ENCODE results near the gene KCTD2.
"Not testable (repeated sequence)": the region's sequence is repeated elsewhere in the genome, so short reads cannot be mapped to it uniquely, and the experiment has no call there.

Gene KCTD2

DNA sequence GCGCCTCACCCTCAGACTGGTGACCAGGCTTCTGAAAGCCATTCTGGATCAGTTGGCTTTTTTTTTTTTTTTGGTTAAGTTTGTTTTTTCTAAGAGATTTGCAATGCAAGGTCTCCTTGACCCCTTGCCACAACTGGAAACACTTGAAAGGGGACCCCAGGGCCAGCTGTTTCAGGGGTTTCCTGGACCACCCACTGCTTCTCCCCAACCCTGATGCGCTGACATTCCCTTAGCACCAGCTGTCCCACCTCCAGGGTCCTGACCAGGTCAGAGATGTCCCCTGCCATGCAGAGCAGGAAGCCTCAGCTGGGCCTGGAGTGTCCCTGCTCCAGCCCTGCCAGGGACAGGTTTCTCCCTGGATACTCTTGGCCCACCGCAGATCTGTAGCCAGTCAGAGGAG is 42.7 kb upstream of the KCTD2 start:
- TF ChIP-seq, protein P1, sequence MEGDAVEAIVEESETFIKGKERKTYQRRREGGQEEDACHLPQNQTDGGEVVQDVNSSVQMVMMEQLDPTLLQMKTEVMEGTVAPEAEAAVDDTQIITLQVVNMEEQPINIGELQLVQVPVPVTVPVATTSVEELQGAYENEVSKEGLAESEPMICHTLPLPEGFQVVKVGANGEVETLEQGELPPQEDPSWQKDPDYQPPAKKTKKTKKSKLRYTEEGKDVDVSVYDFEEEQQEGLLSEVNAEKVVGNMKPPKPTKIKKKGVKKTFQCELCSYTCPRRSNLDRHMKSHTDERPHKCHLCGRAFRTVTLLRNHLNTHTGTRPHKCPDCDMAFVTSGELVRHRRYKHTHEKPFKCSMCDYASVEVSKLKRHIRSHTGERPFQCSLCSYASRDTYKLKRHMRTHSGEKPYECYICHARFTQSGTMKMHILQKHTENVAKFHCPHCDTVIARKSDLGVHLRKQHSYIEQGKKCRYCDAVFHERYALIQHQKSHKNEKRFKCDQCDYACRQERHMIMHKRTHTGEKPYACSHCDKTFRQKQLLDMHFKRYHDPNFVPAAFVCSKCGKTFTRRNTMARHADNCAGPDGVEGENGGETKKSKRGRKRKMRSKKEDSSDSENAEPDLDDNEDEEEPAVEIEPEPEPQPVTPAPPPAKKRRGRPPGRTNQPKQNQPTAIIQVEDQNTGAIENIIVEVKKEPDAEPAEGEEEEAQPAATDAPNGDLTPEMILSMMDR (conservative IDR thresholded peaks at IDR 0.05; ENCODE audit: low read depth, low read length) = no peak
- no peak for DNase-seq (ENCODE audit: low read depth)
- H3K4me3 ChIP-seq (ENCODE audit: low read depth, low read length) = no peak overlapping the region

DNA sequence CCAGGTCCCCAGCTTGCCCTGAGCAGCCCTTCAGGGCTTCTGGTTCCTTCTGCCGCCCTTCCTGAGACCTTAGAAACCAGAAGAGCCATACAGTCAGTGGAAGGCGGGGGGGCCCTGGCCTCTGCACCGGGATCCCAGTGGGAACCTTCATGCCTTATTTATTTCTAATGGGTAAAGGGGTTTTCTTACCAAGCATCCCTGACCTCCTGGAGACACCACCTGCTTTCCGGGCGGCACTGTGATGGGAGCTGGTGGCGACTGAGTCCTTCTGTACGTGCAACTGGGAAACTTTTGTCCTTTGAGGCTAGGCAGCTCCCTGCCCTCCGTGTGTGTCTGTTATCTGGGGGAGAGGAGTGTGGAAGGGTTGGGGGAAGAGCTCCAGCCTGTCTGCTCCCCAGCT is 41.7 kb upstream of the KCTD2 start:
- no peak for DNase-seq (ENCODE audit: low read depth)
- H3K4me3 ChIP-seq (ENCODE audit: low read depth, low read length) = no peak overlapping the region
- TF ChIP-seq, protein P1 (conservative IDR thresholded peaks at IDR 0.05; ENCODE audit: low read depth, low read length) = no peak

DNA sequence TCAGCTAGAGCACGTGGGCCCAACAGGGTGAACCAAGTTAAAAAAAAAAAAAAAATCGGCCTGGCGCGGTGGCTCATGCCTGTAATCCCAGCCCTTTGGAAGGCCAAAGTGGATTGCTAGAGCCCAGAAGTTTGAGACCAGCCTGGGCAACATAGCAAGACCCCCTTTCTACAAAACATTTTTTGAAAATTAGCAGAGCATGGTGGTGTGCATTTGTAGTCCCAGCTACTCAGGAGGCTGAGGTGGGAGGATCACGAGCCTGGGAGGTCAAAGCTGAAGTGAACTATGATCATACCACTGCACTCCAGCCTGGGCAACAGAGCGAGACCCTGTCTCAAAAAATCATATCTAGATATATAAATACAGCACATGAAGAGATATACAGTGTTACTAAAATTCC is 40.9 kb upstream of the KCTD2 start:
- H3K4me3 ChIP-seq (ENCODE audit: low read depth, low read length); DNase-seq (ENCODE audit: low read depth): not testable (repeated sequence)

DNA sequence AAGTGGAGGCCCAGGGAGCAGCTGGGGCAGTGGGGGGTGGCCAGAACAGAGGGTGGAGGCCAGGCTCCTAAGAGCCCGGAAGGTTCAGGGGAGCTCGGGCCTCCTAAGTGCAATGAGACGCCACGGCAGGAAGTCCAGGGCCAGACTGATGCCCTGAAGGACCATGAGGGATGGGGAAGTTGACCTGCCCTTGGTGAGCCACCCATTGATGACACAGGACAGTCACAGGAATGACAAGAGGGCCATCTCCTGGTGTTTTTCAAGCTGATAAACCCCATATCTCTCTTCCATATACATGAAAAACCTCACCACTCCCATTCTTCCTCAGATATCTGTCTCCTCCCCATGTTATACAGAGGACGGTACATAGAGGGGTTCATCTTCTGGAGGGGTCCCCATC is 40.4 kb upstream of the KCTD2 start:
- TF ChIP-seq, protein P1 (conservative IDR thresholded peaks at IDR 0.05; ENCODE audit: low read depth, low read length) = no peak
- H3K4me3 ChIP-seq (ENCODE audit: low read depth, low read length) = no peak overlapping the region

DNA sequence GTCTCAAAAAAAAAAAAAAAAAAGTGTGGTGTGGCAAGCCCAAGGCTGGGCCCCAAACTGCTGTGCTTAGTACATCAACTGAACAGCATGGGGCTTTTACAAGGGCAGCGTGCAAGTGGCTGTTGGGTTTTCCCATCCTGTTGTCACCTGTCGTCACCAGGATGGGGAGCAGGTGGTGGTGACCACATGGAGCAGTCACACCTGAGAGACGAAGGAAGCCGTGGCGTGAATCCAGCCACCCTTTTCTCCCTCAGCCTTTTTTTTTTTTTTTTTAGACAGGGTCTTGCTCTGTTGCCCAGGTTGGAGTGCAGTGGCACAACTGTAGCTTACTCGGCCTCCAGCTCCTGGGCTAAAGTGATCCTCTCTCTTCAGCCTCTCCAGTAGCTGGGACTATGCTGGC is 38.7 kb upstream of the KCTD2 start:
- TF ChIP-seq, protein P1 (conservative IDR thresholded peaks at IDR 0.05; ENCODE audit: low read depth, low read length) = no peak
- no peak for DNase-seq (ENCODE audit: low read depth)

More for the DNA sequence above, 40.4 kb upstream of the KCTD2 start:
- DNase-seq (ENCODE audit: low read depth) = no peak

DNA sequence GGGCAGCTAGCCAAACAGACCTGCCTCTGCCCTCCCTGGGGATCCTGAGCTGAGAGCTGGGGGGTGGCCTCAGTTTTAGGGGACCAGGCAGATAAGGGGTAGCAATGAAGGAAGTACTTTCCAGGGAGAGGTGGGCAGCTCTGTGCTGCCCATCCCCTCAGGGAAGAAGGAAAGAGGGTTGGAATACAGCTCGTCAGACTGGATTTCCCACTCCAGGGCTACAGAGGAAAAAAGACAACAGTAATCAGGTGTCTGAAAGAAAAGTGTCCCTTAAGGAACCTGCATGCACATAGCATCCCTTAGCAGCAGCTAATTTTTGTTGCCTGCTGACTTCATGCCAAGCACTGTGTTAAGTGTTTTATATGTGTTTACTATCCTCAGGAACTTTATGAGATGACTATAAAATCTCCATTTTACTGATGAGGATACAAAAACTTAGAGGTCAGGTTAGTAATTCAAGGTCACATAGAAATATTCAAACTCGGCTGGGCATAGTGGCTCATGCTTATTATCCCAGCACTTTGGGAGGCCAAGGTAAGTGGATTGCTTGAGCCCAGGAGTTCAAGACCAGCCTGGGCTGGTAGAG is 37.8 kb upstream of the KCTD2 start:
- H3K4me3 ChIP-seq (ENCODE audit: low read depth, low read length) = no peak overlapping the region
- TF ChIP-seq, protein P1 (conservative IDR thresholded peaks at IDR 0.05; ENCODE audit: low read depth, low read length) = no peak
- DNase-seq (ENCODE audit: low read depth) = no peak

More for the DNA sequence above, 38.7 kb upstream of the KCTD2 start:
- no peak overlapping the region for H3K4me3 ChIP-seq (ENCODE audit: low read depth, low read length)

DNA sequence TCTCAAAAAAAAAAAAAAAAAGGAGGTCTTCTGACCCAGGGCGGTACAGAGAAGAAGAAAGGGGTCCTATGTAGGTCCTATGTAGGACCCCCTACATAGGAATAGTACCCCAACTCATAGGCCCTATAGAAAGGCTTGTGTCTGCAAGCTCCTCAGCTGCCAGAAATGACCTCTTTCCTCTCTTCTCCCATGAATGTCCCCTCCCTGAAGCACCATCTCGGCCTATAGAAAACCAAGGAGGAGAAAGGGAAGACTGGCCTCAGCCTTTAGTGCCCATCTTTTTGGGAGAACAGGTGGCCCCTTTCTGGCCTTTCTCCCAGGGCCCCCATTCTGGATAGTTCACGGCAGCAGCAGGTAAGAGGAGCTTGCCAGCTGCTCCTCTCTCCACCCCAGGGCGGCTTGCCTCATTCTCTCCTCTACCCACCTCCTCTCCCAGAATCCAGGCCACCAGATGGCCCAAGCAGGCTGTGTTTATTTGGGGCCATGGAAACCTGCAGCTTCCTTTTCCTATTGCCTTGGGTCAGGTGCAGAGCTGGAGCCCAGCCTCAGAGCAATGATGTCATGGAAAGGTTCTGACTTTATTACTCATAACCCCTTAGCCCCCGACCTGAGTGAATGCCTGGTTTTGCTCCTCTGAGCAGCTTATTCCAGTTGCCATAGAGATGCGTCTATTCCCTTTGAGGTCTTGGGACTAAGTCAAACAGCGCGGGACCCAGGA is 36.2 kb upstream of the KCTD2 start:
- H3K4me3 ChIP-seq (ENCODE audit: low read depth, low read length) = no peak overlapping the region
- TF ChIP-seq, protein P1 (conservative IDR thresholded peaks at IDR 0.05; ENCODE audit: low read depth, low read length) = no peak
- peak; percentile 65 for DNase-seq (ENCODE audit: low read depth)
